C4-2B (cell line): ENCODE data around the gene SH3RF2.

Source experiments
- CTCF ChIP-seq: fragments of 450-650 bp; conservative IDR thresholded peaks from 2 replicates; pipeline ENCODE4 v1.5.1; 2017; ENCODE audit warnings: mild to moderate bottlenecking
- ZFX ChIP-seq: fragments of 450-650 bp; IDR thresholded peaks from 2 replicates; pipeline ENCODE4 v1.6.1; 2017

DNA sequence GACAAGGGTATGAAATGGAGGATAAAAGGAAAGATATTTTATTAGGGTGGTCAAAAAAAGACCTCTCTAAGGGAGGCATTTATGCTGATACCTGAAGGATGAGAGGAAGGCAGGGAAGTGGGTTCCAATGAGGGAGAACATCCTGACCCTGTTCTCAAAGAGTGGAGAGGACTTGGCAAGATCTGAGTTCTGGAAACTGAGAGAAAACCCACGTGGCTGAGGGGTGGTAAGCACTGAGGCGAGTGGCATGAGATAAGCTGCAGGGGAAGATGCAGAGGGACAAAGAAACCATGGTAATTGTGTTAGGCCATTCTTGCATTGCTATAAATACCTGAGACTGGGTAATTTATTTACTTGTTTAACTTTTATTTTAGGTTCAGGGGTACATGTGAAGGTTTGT is 16.8 kb downstream of the SH3RF2 start:
- no peak for TF ChIP-seq CTCF
- TF ChIP-seq ZFX: no peak
